Left colon (tissue), 2 donors: ENCODE data around the gene TLX1. TPM values are rescaled to one million over a fixed set of nuclear protein-coding genes. Genes with fewer than 3 reads are reported as not detected.

Experiments used
- ATAC-seq: fragments of 200-7000 bp; cut with Tn5 transposase; one replicate; pipeline ENCODE4 v1.9.1; 2020; ENCODE audit warnings: mild to moderate bottlenecking, moderate library complexity
- DNase-seq, 2 donors: peaks; one replicate each; pipeline ENCODE4 v3.0.0-alpha.2; 2020
- intact Hi-C, 2 donors: fragments of 100-400 bp; cut with DNase I in 1 of 2; cut with micrococcal nuclease in 1 of 2; formaldehyde crosslinking; loops; one replicate each; pipeline versions ENCODE4 v1.11.2 to v1.14.0; 2022; cut with DNase I, micrococcal nuclease
- long read RNA-seq: library from polyadenylated mRNA; unstranded; transcript quantifications from one replicate; pipeline ENCODE4 v2.0.0, GENCODE V29; 2021
- total RNA-seq, 2 donors: library from RNA; stranded (reverse); fragmentation: NEBNext Ultra II Directional; extraction: Animal tissue kit (Norgen Biotek cat#: 25700); gene quantifications; one replicate each; pipeline ENCODE4 v1.2.1, GENCODE V29; 2021
- donor health status: DM: no; HTN: no; CAD: no.
- donor health status: DM: yes; HTN: yes; CAD: no.

The TLX1 gene
- 1 to 10 TPM in 1 of 2 donors, under 1 TPM in 1; 0.12 to 1.7 TPM for total RNA-seq
- long read RNA-seq, partial matches to known transcripts, result 0 of 1 reads
- long read RNA-seq, other reads (novel, unspliced or antisense), result 1 of 1 reads

DNA sequence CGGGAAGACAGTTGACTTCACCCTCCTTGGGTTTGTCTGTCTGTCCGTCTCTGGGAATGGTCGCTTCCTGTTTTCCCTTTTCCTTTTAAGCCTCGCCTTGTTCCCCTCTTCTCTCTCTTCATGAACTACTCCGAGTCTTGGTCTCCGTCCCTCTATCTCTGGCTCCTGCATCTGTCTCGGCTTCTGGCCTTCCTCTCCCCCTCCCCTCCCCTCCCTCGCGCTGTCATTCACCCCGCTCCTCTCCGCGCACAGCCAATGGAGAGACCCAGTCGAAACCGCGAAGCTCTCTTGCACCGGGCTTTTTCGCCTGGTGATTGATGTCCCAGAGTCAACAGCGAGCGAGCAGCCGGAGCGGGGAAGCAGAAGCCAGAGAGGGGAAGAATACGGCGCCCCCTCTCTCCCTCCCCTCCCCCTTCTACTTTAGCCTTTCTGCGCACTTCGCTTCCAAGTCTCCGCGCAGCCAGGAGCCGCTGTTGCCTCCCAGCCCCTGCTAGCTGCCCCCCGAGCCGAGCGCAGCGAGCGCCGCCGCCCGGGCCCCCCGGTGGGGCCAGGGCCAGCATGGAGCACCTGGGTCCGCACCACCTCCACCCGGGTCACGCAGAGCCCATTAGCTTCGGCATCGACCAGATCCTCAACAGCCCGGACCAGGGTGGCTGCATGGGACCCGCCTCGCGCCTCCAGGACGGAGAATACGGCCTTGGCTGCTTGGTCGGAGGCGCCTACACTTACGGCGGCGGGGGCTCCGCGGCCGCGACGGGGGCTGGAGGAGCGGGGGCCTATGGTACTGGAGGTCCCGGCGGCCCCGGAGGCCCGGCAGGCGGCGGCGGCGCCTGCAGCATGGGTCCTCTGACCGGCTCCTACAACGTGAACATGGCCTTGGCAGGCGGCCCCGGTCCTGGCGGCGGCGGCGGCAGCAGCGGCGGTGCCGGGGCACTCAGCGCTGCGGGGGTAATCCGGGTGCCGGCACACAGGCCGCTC is at the start of gene TLX1:
Gene TLX1, plus strand, starts transcription at position 317 of the 978 bp plus-strand sequence. Its CDS starts 242 bp downstream, at position 559.
- peak; percentile 57 for ATAC-seq
- DNase-seq, result no peak
- intact Hi-C loops, result no loop called here

DNA sequence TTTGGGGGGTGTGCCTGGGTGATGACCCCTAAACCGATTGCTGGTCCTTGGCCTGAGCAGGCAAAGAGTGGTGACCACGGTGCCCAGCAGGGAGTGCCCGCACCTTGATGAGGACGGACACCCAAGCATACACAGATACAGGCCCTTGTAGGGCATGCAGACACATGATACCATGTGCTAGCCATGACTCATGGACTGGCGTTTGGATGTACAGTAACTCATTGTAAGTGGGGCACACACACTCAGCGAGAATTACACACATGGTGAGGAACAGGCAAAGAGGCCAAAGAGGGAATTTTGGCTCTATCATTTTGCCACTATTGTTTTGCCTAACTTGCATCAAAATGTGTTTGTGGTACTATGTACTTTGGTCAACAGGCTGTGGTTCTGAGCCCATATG is 45.3 kb upstream of the TLX1 start:
- ATAC-seq, result no peak
- intact Hi-C loops, result no loop called here
- no peak for DNase-seq

DNA sequence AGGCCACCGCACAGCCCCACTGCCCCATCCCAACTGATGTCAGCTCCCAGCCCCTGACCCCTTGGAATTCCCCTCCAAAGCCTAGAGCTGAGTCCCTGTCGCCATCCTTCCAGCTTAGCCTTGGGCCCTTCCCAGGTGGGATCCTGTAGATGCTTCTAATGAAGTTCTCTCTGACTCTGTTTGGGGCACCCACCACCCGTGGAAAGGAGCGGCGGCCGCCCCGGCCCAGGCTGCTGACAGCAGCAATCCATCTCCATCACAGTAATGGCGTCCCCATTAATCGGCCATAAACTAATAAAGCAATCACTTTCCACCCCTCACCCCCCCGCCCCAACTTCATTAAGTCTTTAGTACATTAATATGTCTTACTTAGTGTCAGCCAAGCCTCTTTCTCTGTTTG is 43.7 kb upstream of the TLX1 start:
- intact Hi-C loops, result no loop called here
- DNase-seq (no peak), ATAC-seq (no peak)

DNA sequence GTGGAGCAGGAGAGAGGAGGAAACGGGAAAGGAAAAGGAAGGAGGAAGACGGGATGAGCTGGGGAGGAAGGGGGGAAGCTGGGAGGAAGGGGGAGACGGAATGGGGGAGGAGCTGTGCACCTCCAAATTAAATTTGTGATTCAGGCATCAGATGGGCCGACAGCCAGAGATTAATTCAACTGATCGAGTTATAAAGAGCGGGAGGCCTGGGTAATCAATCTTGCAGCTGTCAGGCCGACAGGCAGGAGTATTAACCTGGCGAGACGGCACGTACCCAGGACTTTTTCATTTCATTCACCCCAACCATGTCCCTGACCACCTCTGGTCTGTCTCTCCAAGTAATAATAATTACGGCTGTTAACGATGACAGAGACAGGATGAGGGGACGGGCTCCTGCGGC is 43.1 kb upstream of the TLX1 start:
- intact Hi-C loops, result no loop called here
- DNase-seq (no peak), ATAC-seq (no peak)

DNA sequence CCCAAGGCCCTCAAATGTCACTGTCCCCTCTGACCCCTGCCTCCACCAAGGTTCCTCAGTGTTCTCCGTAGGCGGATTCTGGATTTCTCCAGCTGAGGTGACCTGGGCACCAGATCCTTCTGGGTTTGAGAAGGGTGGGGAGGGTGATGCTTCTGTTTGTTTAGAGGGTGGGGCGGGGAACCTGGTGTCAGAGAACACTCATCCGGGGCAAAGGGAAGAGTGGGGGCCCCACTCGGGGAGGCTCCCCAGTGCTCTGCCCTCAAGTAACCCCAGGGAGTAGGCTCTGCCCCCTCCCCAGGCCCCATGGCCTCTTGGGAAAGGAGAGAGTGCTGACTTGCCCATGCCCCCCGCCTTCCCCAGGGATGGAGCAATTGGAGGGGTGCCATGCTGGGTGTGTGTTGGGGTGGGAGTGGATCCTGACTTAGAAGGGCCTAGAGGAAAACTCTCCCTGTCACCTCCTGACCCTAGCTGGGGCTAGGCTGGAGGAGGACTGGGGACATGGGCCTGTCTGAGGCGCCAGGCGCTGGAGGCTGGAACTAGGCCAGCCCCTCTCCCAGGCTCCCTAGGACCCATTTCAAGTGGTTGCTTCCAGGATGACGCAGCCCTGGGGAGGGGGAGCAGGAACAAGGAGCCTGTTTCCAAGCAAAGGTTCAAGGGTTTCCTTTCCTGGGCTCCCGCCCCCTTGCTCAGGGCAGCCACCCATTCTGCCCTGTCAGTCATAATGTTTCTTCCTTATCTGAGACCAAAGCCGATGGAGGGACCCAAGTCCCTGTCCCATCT is 41.4 kb upstream of the TLX1 start:
- intact Hi-C loops, result loop anchor here in 1 of 2 donors (10.0 kb wide), 1 partner anchor 55 kb away; no protein-coding TSS in a partner anchor
- ATAC-seq (peak; percentile 69), DNase-seq (no peak)

DNA sequence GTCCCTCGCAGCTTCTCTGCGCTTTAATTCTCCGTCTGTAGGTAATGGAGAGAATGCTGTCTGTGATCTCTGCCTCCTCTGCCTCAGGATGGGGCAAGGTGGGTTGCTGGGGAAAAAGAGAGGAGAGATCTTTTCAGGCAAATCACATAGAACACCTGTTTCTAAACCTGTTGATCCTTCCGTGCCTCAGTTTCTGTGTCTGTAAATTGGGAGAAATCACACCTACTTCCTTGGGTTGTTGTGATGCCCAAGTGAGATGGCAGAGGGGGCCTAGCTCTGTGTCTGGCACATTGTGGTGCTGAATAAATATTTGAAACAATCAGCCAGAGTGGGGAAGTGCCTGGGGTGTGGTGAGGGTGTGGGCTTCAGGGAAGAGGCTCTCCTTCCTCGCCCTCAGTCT is 40.5 kb upstream of the TLX1 start:
- DNase-seq (no peak), ATAC-seq (no peak)
- intact Hi-C loops, result loop anchor here in 1 of 2 donors (10.0 kb wide), 1 partner anchor 54 kb away; no protein-coding TSS in a partner anchor

DNA sequence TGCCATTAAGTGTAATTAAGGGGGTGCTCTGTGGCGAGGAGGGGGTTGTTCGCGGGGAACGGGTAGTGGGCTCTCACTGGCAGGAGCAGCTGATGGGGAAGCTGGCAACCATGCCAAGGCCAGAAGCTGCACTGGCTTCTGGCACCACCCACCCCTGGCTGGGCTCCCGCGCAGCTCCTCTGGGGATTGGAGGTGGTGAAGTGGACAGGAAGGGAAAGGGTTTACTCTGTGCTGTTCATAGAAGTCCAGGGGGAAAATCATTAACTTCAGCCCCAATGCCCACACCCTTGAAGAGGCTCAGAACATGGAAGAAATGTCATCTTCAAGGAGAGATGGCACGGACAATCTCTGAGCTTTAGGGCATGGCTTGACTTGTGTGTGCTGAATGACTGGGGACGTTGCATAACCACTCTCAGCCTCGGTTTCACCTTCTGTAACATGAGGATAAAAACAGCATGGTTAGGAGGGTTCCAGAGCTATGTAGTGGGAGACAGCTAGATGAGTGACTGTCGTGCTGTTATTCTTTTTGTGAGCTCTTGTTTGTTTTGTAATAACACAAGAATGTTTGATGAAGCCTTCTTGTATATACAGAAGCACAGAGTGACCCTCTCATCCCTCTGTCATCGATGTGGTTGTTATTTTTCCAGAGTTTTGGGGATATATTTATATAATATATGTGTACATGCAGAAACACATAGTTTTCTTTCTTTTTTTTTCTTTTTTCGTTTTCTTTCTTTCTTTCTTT is 39.4 kb upstream of the TLX1 start:
- no peak for ATAC-seq
- intact Hi-C loops, result loop anchor here in 1 of 2 donors (10.0 kb wide), 1 partner anchor 53 kb away; no protein-coding TSS in a partner anchor
- DNase-seq, result no peak

DNA sequence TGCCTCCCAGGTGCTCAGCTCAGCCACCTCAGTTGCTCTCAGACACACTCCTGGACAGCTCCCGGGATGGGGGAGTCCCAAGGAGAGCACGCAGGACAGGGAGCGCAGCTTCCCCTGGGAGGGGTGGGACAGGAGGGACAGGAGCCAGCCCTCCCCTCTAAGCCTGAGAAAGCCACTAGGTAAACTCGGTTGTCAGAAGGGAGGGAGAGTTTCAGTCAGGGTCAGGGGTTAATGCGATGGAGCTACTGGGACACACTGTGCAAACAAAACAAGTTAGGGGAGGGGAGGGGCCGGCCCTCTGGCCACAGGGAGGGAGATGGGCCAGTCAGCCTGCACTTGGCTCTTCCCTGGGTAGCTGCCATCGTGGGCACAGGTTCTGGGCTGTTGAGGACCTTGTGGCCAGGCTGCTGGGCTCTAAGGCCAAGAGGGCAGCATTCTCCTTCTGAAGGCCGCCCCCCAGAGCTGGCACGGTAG is 38.2 kb upstream of the TLX1 start:
- ATAC-seq, result no peak
- DNase-seq, result no peak
- intact Hi-C loops, result loop anchor here in 1 of 2 donors (10.0 kb wide), 1 partner anchor 52 kb away; no protein-coding TSS in a partner anchor

DNA sequence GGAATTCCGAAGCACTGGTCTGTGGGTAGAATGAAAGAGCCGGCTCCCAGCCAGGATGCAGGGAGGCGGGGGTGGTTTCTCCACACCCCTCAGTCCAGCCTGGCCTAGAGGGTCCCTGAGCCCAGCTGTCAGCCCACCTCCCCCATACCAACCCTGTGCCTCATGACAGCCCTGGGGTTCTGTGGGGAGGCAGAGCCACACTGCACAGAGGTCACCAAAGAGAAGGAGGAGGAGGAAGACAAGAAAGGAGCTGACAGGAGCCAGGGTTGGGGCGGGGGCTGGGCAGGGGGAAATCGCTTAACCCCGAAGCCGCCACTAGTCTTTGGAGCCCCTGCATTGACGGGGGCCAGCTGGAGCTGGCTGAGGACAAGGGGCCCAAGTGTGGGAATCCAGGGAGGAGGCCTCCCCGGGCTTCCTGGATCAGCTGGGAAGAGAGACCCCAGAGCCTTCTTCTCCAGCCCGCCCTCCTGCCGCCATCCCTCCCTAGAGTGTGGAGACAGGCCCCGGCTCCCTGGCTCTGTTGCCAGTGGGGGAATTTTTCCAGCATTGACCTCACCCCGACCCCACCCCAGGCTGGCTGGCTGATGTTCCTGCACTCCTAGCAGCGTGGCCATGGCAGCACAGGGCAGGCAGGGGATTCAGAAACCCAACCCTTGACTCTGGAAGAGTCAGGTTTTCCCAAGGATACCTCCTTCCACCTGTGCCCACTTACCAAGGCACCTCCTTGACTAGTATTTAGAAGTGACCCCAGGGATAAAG is 36.8 kb upstream of the TLX1 start:
- intact Hi-C loops, result loop anchor here in 1 of 2 donors (10.0 kb wide), 1 partner anchor 51 kb away; no protein-coding TSS in a partner anchor
- DNase-seq (no peak), ATAC-seq (no peak)

DNA sequence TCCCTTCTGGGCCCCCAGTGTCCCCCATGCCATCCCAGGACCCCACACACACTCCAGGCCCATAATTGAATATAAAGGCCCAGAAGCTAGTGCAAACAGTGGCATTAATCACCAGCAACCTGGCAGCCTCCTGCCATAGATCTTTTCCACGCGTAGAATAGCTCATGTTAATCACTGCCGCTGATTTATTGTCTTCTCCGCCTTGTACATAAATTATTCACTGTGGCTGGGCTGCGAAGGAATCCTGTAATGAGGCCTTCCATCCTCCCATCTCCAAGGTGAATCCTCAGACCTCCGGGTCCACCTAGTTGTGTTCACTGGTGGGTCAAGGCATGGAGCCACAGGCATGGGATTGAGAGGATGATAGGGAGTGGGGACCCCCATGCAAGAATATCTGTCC is 36.1 kb upstream of the TLX1 start:
- DNase-seq (no peak), ATAC-seq (peak; percentile 9)
- intact Hi-C loops, result loop anchor here (5.0 to 10.0 kb wide), 2 partner anchors 47 to 50 kb away; no protein-coding TSS in a partner anchor

DNA sequence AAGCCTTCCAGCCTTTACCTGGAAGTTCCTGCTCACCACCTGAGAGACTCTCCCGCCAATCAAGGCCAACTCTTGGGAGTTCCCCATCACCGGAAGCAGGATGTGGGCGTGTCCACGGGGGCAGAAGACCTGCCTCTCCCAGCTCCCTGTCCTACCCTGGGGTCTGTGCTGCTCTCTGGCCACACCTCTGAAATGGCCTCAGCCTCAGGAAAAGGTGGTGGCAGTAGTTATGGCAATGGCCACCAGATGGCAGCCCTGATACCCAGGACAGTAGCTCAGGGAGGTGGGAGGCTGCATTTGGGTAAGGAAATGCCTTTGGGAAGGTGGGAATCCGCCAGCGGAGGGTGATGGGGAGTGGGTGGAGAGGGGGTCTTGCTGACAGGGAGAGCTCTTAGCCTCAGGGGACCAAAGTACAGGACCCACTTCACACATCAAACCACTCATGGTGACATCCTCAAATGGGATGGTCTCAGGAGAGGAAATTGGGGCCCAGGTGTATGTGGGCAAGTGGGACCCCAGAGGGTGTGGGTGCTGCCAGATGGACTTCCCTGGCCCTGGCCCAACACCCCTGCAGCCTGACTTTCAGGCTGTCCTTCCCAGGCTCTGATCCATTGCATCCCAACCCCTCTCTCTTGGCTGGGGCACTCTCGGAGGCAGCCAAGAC is 35.4 kb upstream of the TLX1 start:
- peak; percentile 98 for ATAC-seq
- intact Hi-C loops, result loop anchor here (5.0 to 10.0 kb wide), 2 partner anchors 47 to 49 kb away; no protein-coding TSS in a partner anchor
- DNase-seq, result peak; percentile 86 to 92

DNA sequence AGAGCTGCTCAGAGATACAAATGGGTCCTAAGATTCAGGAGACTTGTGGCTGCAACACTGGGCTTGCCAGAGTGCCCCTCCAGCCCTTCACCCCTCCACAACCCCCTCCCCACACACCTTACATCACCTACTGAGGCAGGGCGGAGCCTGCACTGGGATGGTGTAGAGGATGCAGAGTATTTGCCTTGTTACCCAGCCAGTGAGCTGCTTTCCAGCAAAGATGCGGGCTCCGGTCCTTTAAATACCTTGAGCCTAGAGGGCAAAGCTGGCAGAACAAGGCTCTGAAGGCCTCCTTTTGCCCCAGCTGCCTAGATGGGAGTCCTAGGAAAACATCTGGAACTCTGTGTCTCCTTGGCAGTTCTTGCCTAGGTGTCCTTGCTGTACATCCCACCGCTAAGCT is 34.7 kb upstream of the TLX1 start:
- DNase-seq, result no peak
- intact Hi-C loops, result loop anchor here (5.0 to 10.0 kb wide), 2 partner anchors 46 to 48 kb away; no protein-coding TSS in a partner anchor
- ATAC-seq, result no peak

DNA sequence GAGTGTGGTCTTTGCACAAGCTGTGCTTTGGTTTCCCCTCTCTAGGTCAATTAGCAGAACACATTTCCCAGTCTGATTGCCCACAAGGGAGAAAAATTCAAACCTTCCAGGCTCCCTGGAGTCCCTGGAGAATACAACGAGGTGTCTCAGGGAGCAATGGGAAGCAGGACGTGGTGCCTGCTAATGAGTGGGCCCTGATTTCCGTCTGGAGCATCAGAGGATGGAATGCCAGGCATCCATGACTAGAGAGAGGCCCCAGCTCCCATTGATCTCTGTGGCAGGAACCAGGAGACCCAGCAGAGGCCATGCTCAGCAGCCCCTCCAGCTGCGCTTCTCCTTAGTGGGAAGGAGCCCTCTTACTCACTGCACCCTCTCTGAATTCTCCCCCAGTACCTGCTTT is 33.2 kb upstream of the TLX1 start:
- ATAC-seq, result no peak
- intact Hi-C loops, result loop anchor here (5.0 to 10.0 kb wide), 2 partner anchors 44 to 47 kb away; no protein-coding TSS in a partner anchor

DNA sequence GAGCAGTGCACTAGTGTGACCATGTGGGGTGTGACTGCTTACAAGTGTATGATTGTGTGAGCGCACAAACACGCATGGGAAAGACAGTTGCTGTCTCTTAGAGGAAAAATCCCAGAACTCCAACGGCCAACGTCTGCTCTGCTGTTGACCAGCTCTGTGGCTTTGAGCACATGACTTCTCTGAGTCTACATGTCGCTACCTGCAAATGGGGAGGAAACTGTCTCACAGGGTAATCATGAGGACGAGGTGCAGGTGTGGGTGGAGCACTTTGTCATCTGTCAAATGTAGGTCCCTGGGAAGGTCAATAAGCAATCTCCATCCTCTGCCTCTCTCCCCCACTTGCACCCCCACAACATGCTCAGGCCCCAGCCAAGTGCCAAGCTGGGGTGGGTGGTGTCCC is 31.2 kb upstream of the TLX1 start:
- ATAC-seq, result no peak
- DNase-seq, result no peak
- intact Hi-C loops, result loop anchor here (5.0 to 10.0 kb wide), 2 partner anchors 42 to 45 kb away; no protein-coding TSS in a partner anchor

More for the DNA sequence above, 33.2 kb upstream of the TLX1 start:
- no peak for DNase-seq

DNA sequence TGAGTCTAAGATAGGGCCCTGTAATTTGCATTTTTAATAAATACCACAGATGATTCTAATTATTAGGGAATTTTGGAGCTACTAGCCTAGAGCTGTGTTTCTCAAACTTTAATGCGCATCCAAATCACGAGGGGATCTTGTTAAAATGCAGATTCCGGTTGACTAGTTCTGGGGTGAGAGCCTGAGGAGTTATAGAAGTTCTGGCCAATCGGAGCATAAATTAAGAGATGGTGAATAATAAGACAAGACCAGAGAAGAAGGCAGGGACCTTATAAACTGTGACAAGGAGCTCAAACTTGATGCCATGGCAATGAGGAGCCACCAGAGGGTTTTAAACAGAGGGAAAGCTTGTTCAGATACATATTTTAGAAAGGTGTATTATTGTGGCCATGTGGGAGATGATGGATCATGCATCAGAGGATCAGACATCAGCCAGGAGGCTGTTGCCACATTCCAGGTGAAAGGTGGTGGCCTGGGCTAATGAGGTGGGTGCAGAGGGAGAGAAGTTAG is 29.7 kb upstream of the TLX1 start:
- intact Hi-C loops, result no loop called here
- ATAC-seq (no peak), DNase-seq (no peak)

DNA sequence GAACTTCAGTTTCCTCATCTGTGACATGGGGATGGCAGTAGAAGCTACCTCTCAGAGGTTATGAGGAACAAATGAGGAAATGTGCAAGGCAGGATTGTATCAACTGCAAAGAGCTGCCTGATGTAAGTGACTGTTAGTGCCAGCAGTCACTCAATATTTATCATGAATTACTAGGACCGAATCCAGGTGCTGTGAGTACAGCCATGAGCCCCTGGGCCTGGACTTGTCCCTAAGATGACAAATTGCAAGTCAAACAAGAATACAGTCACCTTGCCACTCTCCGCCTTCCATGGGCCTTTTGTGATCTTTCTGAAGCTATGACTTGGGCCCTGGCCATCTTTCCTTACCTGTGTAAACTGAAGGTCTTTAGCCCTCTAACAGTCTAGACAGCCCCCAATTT is 27.7 kb upstream of the TLX1 start:
- intact Hi-C loops, result no loop called here
- ATAC-seq (no peak), DNase-seq (no peak)

DNA sequence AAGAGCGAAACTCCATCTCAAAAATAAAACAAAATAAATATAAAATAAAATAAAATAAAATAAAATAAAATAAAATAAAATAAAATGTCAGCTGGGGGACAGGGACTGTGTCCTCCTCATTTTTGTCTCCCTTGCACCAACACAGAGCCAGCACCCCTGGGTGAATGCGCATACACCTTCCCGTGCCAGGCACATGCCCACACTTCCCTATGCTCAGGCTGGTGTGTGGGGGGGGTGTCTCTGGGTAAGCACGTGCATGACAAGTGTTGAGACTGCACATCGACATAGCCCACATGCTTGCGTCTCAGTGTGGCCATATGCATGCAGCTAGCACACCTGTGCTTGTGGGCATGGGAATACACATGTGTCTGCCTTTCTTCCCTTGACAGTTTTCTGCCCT is 24.7 kb upstream of the TLX1 start:
- intact Hi-C loops, result no loop called here
- ATAC-seq (no peak), DNase-seq (no peak)
